Measurements from ENCODE around the gene OTUD5. TPM values are rescaled to one million over a fixed set of nuclear protein-coding genes. Genes with fewer than 3 reads are reported as not detected.
A peak's percentile ranks its signal among the peaks of the same experiment; 100 is the strongest.

Gene OTUD5
- total and polyA plus RNA-seq, 2 of the 13 experiments (the other 11 are each of a cell fraction or from before 2014, with no cell fraction given): 18.4 to 42.2 TPM

GRCh38 chrX:48897625-48898306 lies 59.6 kb downstream of the OTUD5 start, which contains the start of the genes PQBP1 and TIMM17B (continued):
- TF ChIP-seq ZNF687 (CRISPR knock-in tag; IDR thresholded peaks at IDR 0.05): peak; percentile 79
- TF ChIP-seq ZNF543 (CRISPR knock-in tag; IDR thresholded peaks at IDR 0.05): no peak
- TF ChIP-seq PCBP1 (IDR thresholded peaks at IDR 0.05; ENCODE audit: borderline replicate concordance, low read depth, low read length): no peak
- no peak; the same call in 1 of the 2 replicates for TF ChIP-seq ZBTB25 (CRISPR knock-in tag; IDR thresholded peaks at IDR 0.05)
- peak; percentile 63 for TF ChIP-seq SAP130 (CRISPR knock-in tag; IDR thresholded peaks at IDR 0.05; ENCODE audit: low read depth)
- TF ChIP-seq ZFY (CRISPR knock-in tag; IDR thresholded peaks at IDR 0.05): peak; percentile 81
- TF ChIP-seq MED1 (CRISPR knock-in tag; IDR thresholded peaks at IDR 0.05): no peak
- TF ChIP-seq ATF3 (CRISPR knock-in tag; IDR thresholded peaks at IDR 0.05): no peak
- TF ChIP-seq ZNF33B (CRISPR knock-in tag; IDR thresholded peaks at IDR 0.05): no peak
- TF ChIP-seq ZNF563 (CRISPR knock-in tag; IDR thresholded peaks at IDR 0.05): 0 out of 2 replicates have a peak, but pooled peaks have one; percentile 34
- TF ChIP-seq ZNF343 (CRISPR knock-in tag; IDR thresholded peaks at IDR 0.05): no peak
- TF ChIP-seq HOXA5 (CRISPR knock-in tag; IDR thresholded peaks at IDR 0.05): 0 out of 2 replicates have a peak, but pooled peaks have one; percentile 4
- TF ChIP-seq SIN3B (IDR thresholded peaks at IDR 0.05; ENCODE audit: low read length): no peak
- no peak for TF ChIP-seq SMAD3 (CRISPR knock-in tag; IDR thresholded peaks at IDR 0.05)
- TF ChIP-seq FLYWCH1 (CRISPR knock-in tag; IDR thresholded peaks at IDR 0.05): no peak
- TF ChIP-seq ARID3A (IDR thresholded peaks at IDR 0.05; ENCODE audit: low read depth, low read length): no peak
- TF ChIP-seq NCOA1 (CRISPR knock-in tag; IDR thresholded peaks at IDR 0.05): no peak
- TF ChIP-seq ZNF652 (CRISPR knock-in tag; IDR thresholded peaks at IDR 0.05; ENCODE audit: borderline replicate concordance, low read depth): no peak
- no peak for TF ChIP-seq HNF4A (CRISPR knock-in tag; IDR thresholded peaks at IDR 0.05)
- TF ChIP-seq MTERF4 (CRISPR knock-in tag; IDR thresholded peaks at IDR 0.05): 0 out of 2 replicates have a peak, but pooled peaks have one; percentile 48
- TF ChIP-seq IRF2 (CRISPR knock-in tag; IDR thresholded peaks at IDR 0.05): no peak
- TF ChIP-seq MTF2 (CRISPR knock-in tag; IDR thresholded peaks at IDR 0.05; ENCODE audit: borderline replicate concordance): no peak
- TF ChIP-seq PLRG1 (conservative IDR thresholded peaks at IDR 0.05): no peak
